KMS-11 (cell line): ENCODE measurements around the gene MESP2.

Source experiments
- H2AFZ ChIP-seq: fragments of 200-600 bp; sonication (generic); 2 replicates; pipeline ENCODE4 v1.6.1; 2016; ENCODE audit warnings: antibody characterized with exemption, mixed run types, low read depth
- H3K27ac ChIP-seq: fragments of 200-600 bp; sonication (generic); 2 replicates; pipeline ENCODE4 v1.6.1; 2016; ENCODE audit warnings: mild to moderate bottlenecking, mixed run types
- H3K27me3 ChIP-seq: fragments of 200-600 bp; sonication (generic); 2 replicates; pipeline ENCODE4 v1.6.1; 2017; ENCODE audit warnings: mild to moderate bottlenecking, low read depth, mixed run types, moderate library complexity; ENCODE audit not compliant: insufficient read depth
- H3K36me3 ChIP-seq: fragments of 200-600 bp; sonication (generic); 2 replicates; pipeline ENCODE4 v1.6.1; 2017; ENCODE audit warnings: mild to moderate bottlenecking, mixed run types; ENCODE audit not compliant: insufficient read depth
- H3K4me1 ChIP-seq: fragments of 200-600 bp; sonication (generic); 2 replicates; pipeline ENCODE4 v1.6.1; 2016; ENCODE audit warnings: mild to moderate bottlenecking, low read depth, mixed run types; ENCODE audit not compliant: poor library complexity, severe bottlenecking
- H3K4me2 ChIP-seq: fragments of 200-600 bp; sonication (generic); 2 replicates; pipeline ENCODE4 v1.7.0; 2016; ENCODE audit warnings: mild to moderate bottlenecking, mixed run types
- H3K4me3 ChIP-seq: fragments of 200-600 bp; sonication (generic); IDR thresholded peaks from 2 replicates; pipeline ENCODE4 v1.6.1; 2017; ENCODE audit warnings: low read depth, low read length, mixed read lengths; ENCODE audit not compliant: insufficient read depth
- H3K79me2 ChIP-seq: fragments of 200-600 bp; sonication (generic); 2 replicates; pipeline ENCODE4 v1.6.1; 2016; ENCODE audit warnings: low read depth, mixed run types; ENCODE audit not compliant: insufficient read depth
- H3K9ac ChIP-seq: fragments of 200-600 bp; sonication (generic); 2 replicates; pipeline ENCODE4 v1.6.1; 2016; ENCODE audit warnings: mild to moderate bottlenecking, mixed run types
- H4K20me1 ChIP-seq: fragments of 200-600 bp; sonication (generic); 2 replicates; pipeline ENCODE4 v1.6.1; 2016; ENCODE audit warnings: mild to moderate bottlenecking, mixed run types; ENCODE audit not compliant: insufficient read depth
- TF ChIP-seq, protein P1 (sequence below): fragments of 200-600 bp; sonication (generic); conservative IDR thresholded peaks from 2 replicates; pipeline ENCODE4 v1.6.1; 2017; ENCODE audit warnings: low read depth, mild to moderate bottlenecking, antibody characterized with exemption, low read length, moderate library complexity, mixed read lengths

The MESP2 gene

DNA sequence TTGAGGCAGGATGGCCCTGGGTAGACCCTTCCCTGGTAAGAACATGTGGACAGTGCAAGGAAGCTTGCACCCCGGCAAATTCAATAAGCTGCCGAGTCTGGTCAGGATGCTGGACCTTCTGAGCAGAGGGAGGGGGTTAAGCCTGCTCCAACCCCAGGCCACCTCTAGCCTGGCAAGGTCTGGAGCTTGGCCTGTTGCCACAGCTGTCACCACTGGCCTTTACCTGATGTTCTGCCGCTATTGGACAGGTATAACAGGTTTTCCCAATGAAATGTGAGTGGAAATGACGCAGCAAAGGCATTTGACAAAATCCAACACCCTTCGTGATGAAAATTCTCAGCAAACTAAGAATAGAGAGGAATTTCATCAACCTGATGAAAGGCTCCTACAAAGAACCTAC is 24.4 kb upstream of the MESP2 start:
- no peak overlapping the region for H3K4me3 ChIP-seq
- H3K4me2 ChIP-seq, result peak overlapping the region; percentile 84
- peaks cover 12% of the 10 kb centered on the region for H3K4me1 ChIP-seq
- H2AFZ ChIP-seq, result no peak overlapping the region
- H4K20me1 ChIP-seq, result no peaks in the 10 kb centered on the region
- H3K9ac ChIP-seq, result no peak overlapping the region
- no peaks in the 10 kb centered on the region for H3K36me3 ChIP-seq
- no peaks in the 10 kb centered on the region for H3K27me3 ChIP-seq
- no peak overlapping the region for H3K27ac ChIP-seq
- TF ChIP-seq, protein P1, sequence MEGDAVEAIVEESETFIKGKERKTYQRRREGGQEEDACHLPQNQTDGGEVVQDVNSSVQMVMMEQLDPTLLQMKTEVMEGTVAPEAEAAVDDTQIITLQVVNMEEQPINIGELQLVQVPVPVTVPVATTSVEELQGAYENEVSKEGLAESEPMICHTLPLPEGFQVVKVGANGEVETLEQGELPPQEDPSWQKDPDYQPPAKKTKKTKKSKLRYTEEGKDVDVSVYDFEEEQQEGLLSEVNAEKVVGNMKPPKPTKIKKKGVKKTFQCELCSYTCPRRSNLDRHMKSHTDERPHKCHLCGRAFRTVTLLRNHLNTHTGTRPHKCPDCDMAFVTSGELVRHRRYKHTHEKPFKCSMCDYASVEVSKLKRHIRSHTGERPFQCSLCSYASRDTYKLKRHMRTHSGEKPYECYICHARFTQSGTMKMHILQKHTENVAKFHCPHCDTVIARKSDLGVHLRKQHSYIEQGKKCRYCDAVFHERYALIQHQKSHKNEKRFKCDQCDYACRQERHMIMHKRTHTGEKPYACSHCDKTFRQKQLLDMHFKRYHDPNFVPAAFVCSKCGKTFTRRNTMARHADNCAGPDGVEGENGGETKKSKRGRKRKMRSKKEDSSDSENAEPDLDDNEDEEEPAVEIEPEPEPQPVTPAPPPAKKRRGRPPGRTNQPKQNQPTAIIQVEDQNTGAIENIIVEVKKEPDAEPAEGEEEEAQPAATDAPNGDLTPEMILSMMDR, result no peak
- no peaks in the 10 kb centered on the region for H3K79me2 ChIP-seq

DNA sequence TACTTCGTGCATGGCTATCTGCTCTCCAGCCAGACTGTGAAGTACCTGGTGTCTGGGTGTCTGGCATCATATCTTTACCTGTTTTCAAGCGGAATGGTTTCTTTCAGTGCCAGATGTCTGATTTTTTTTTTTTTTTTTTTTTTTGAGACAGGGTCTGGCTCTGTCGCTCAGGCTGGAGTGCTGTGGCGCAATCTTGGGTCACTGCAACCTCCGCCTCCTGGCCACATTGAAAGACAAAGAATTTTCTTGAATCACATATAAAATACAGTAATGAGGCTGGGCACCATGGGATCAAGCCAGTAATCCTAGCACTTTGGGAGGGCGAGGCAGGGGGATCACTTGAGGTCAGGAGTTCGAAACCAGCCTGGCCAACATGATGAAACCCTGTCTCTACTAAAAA is 22.3 kb upstream of the MESP2 start:
- H2AFZ ChIP-seq, result no peak overlapping the region
- no peaks in the 10 kb centered on the region for H3K79me2 ChIP-seq
- H3K4me2 ChIP-seq, result no peak overlapping the region
- H3K9ac ChIP-seq, result no peak overlapping the region
- no peak overlapping the region for H3K4me3 ChIP-seq
- no peaks in the 10 kb centered on the region for H3K36me3 ChIP-seq
- peaks cover 27% of the 10 kb centered on the region for H3K4me1 ChIP-seq
- H3K27me3 ChIP-seq, result no peaks in the 10 kb centered on the region
- TF ChIP-seq, protein P1, result no peak
- H4K20me1 ChIP-seq, result no peaks in the 10 kb centered on the region
- H3K27ac ChIP-seq, result no peak overlapping the region

DNA sequence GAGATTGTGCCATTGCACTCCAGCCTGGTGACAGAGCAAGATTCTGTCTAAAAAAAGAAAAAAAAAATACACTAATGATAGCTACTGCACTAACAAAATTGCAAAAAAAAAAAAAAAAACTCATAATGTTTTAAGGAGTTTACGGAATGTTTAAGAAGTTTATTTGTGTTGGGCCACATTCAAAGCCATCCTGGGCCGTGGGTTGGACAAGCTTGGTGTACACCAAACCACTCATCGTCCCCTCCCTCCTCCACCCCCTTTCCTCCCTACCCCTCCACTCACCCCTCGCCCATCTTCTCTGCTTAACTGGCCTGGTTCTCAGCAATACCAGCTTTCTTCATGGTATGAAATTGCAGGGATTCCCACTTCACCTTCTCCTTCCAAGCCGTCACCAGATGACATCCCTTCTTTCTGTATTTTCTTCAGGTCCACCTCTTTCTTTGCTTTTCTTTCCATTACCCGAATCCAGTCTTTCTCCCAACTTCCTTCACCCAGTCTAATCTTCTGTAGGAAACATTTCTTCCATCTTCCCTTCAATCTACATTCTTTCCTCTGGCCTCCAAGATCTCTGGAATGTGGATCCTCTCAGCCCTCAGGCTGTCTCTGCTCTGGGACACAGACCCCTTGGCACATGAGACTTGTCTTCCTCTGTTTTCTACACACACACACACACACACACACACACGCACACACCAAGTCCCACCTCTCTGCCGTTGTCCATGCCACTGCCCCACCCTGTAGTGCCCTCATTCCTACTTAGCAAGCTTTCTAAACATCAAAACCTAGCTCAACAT is 21.6 kb upstream of the MESP2 start:
- TF ChIP-seq, protein P1, result no peak

DNA sequence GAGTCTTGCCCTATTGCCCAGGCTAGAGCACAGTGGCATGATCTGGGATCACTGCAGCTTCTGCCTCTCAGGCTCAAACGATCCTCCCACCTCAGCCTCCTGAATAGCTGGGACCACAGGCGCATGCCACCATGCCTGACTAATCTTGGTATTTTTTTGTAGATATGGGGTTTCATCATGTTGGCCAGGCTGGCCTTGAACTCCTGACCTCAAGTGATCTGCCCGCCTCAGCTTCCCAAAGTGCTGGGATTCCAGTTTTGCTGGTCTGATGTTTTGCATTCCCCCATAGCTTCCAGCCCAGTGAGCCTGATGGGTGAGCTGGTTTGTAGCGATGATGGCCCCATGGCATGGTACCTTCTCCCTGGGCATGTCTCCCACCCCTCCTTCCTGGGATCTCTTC is 20.4 kb upstream of the MESP2 start:
- H4K20me1 ChIP-seq, result no peaks in the 10 kb centered on the region
- no peaks in the 10 kb centered on the region for H3K79me2 ChIP-seq
- peaks cover 41% of the 10 kb centered on the region for H3K4me1 ChIP-seq
- TF ChIP-seq, protein P1, result no peak
- no peak overlapping the region for H3K27ac ChIP-seq
- H3K4me3 ChIP-seq, result no peak overlapping the region
- no peaks in the 10 kb centered on the region for H3K36me3 ChIP-seq
- H3K4me2 ChIP-seq, result no peak overlapping the region
- no peak overlapping the region for H2AFZ ChIP-seq
- H3K9ac ChIP-seq, result no peak overlapping the region
- H3K27me3 ChIP-seq, result no peaks in the 10 kb centered on the region

More for the DNA sequence above, 21.6 kb upstream of the MESP2 start:
- Histone ChIP-seq H3K4me3 (no peak overlapping the region), H3K4me2 (no peak overlapping the region), H3K27me3 (no peaks in the 10 kb centered on the region), H3K27ac (no peak overlapping the region), H3K36me3 (no peaks in the 10 kb centered on the region), H3K9ac (no peak overlapping the region), H2AFZ (no peak overlapping the region), H3K79me2 (no peaks in the 10 kb centered on the region), H4K20me1 (no peaks in the 10 kb centered on the region), H3K4me1 (peaks cover 34% of the 10 kb centered on the region)
